Chondrocyte (in vitro differentiated cells): ENCODE data around the gene RPL34. TPM values are rescaled to one million over a fixed set of nuclear protein-coding genes. Genes with fewer than 3 reads are reported as not detected.

ENCODE experiments used
- DNase-seq: peaks from one replicate; pipeline ENCODE4 v3.0.0; 2021; ENCODE audit warnings: mixed read lengths, low spot score
- H3K27ac Mint-ChIP-seq: one replicate; pipeline ENCODE4 v1.8.0; 2021; ENCODE audit warnings: mild to moderate bottlenecking, moderate library complexity, mixed read lengths; ENCODE audit not compliant: unreplicated experiment
- H3K27me3 Mint-ChIP-seq: 2 replicates; pipeline ENCODE4 v1.8.0; 2021; ENCODE audit warnings: low read depth, mixed read lengths
- H3K36me3 Mint-ChIP-seq: 2 replicates; pipeline ENCODE4 v1.8.0; 2021; ENCODE audit warnings: low read depth, mixed read lengths
- H3K4me1 Mint-ChIP-seq: 2 replicates; pipeline ENCODE4 v1.8.0; 2021; ENCODE audit warnings: low read depth, mild to moderate bottlenecking, mixed read lengths
- H3K4me3 Mint-ChIP-seq: one replicate; pipeline ENCODE4 v1.8.0; 2021; ENCODE audit warnings: mild to moderate bottlenecking, moderate library complexity, mixed read lengths; ENCODE audit not compliant: unreplicated experiment
- H3K9me3 Mint-ChIP-seq: 2 replicates; pipeline ENCODE4 v1.8.0; 2021; ENCODE audit warnings: low read depth, mixed read lengths
- CTCF ChIP-seq: fragments of 200-600 bp; sonication (generic); IDR thresholded peaks from 2 replicates; pipeline ENCODE4 v1.5.0; 2021; ENCODE audit warnings: antibody characterized with exemption, mild to moderate bottlenecking, moderate library complexity
- long read RNA-seq: library from polyadenylated mRNA; stranded (forward); transcript quantifications from one replicate; pipeline ENCODE4 v2.0.0, GENCODE V29; 2021
- total RNA-seq: library from RNA; stranded (reverse); gene quantifications from 3 replicates; pipeline ENCODE4 v1.2.1, GENCODE V29; 2021

Gene RPL34
- 729 to 861 TPM (median 741 TPM) in 3 replicates for total RNA-seq
- long read RNA-seq, transcript RPL34-201 (5 exons, 529 nt), result minor isoform, 15 of 667 reads
- long read RNA-seq, transcript RPL34-202 (5 exons, 441 nt), result major isoform, 516 of 667 reads
- long read RNA-seq, partial matches to known transcripts, result 119 of 667 reads
- long read RNA-seq, other reads (novel, unspliced or antisense), result 13 of 667 reads

GRCh38 chr4:108620101-108620932 is at the start of gene RPL34:
Gene RPL34 (plus strand): TSS chr4:108620576. CDS start chr4:108621960, 1,384 bp downstream.
- peak; percentile 96 for DNase-seq
- TF ChIP-seq CTCF, result no peak
- peak within 1 kb of the TSS; percentile 89 for H3K27ac Mint-ChIP-seq
- H3K36me3 Mint-ChIP-seq, result peaks cover 27% of the 10 kb centered on the region
- H3K4me1 Mint-ChIP-seq, result peaks cover 52% of the 10 kb centered on the region
- H3K27me3 Mint-ChIP-seq, result no peaks in the 10 kb centered on the region
- peaks cover 8% of the 10 kb centered on the region for H3K9me3 Mint-ChIP-seq
- peak within 1 kb of the TSS; percentile 85 for H3K4me3 Mint-ChIP-seq

GRCh38 chr4:108570993-108571569 is 49.3 kb upstream of the RPL34 start:
- no peak for DNase-seq
- H3K4me3 Mint-ChIP-seq, result no peak overlapping the region
- H3K27me3 Mint-ChIP-seq, result peaks cover 6% of the 10 kb centered on the region
- no peak for TF ChIP-seq CTCF
- no peaks in the 10 kb centered on the region for H3K36me3 Mint-ChIP-seq
- H3K9me3 Mint-ChIP-seq, result no peaks in the 10 kb centered on the region
- no peak overlapping the region for H3K27ac Mint-ChIP-seq
- peaks cover 9% of the 10 kb centered on the region for H3K4me1 Mint-ChIP-seq

GRCh38 chr4:108574402-108574801 is 46.0 kb upstream of the RPL34 start:
- H3K4me3 Mint-ChIP-seq, result no peak overlapping the region
- peaks cover 4% of the 10 kb centered on the region for H3K27me3 Mint-ChIP-seq
- TF ChIP-seq CTCF, result no peak
- no peak for DNase-seq
- H3K9me3 Mint-ChIP-seq, result no peaks in the 10 kb centered on the region
- no peak overlapping the region for H3K27ac Mint-ChIP-seq
- no peaks in the 10 kb centered on the region for H3K36me3 Mint-ChIP-seq
- peaks cover 9% of the 10 kb centered on the region for H3K4me1 Mint-ChIP-seq

- no peak overlapping the region for H3K4me3 Mint-ChIP-seq
- H3K4me1 Mint-ChIP-seq, result peaks cover 6% of the 10 kb centered on the region
- no peaks in the 10 kb centered on the region for H3K27me3 Mint-ChIP-seq
- H3K36me3 Mint-ChIP-seq, result no peaks in the 10 kb centered on the region
- H3K27ac Mint-ChIP-seq, result no peak overlapping the region
- no peaks in the 10 kb centered on the region for H3K9me3 Mint-ChIP-seq
- no peak for DNase-seq
- no peak for TF ChIP-seq CTCF
Measured at GRCh38 chr4:108581083-108581482, 39.3 kb upstream of the RPL34 start.

GRCh38 chr4:108586778-108587177 is 33.6 kb upstream of the RPL34 start:
- DNase-seq, result no peak
- peaks cover 20% of the 10 kb centered on the region for H3K4me1 Mint-ChIP-seq
- no peak for TF ChIP-seq CTCF
- no peaks in the 10 kb centered on the region for H3K27me3 Mint-ChIP-seq
- H3K36me3 Mint-ChIP-seq, result no peaks in the 10 kb centered on the region
- H3K27ac Mint-ChIP-seq, result peak overlapping the region; percentile 10
- no peak overlapping the region for H3K4me3 Mint-ChIP-seq
- H3K9me3 Mint-ChIP-seq, result no peaks in the 10 kb centered on the region
